Measurements from ENCODE around the gene TCF4. TPM values are rescaled to one million over a fixed set of nuclear protein-coding genes. Genes with fewer than 3 reads are reported as not detected.

Gene TCF4
- polyA plus RNA-seq, 1 of the 3 experiments (the other 2 are of a cell fraction): 39.1 TPM

DNA sequence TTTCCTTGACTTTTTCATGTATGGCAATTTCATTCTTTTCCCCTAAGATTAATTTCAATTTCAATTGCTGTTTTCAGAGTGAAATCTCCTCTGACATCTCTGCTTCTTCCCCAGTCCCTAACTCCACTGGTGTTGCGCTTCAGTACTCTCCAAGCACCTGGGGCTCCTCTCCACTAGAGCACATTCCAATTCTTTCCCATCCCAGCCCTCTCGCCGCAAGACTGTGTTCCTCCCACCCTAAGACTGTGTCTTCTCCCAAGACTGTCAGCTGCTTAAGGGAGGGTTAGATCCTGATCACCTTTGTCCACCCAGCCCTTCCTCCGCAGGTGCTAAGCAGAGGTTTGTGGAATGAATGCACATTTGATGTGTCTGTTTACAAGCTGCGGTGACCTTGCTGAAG, 373.0 kb downstream of the TCF4 start (continued):
- TF ChIP-seq USF1 (IDR thresholded peaks at IDR 0.05; ENCODE audit: borderline replicate concordance, low read depth) (no peak), MEF2A (IDR thresholded peaks at IDR 0.05; ENCODE audit: borderline replicate concordance, low read depth) (no peak), POLR2AphosphoS5 (IDR thresholded peaks at IDR 0.05; ENCODE audit: low read depth, low read length) (no peak)

GRCh38 chr18:55214534-55214933, 373.5 kb downstream of the TCF4 start:
- no peak for DNase-seq
- CTCF ChIA-PET: interaction anchor here (0.5 to 1.8 kb wide), 2 partner anchors 20 to 1806 kb away, joined by 3 to 11 read pairs; no protein-coding TSS in a partner anchor
- H3K79me2 ChIP-seq (ENCODE audit: insufficient read depth): no peaks in the 10 kb centered on the region
- H3K27me3 ChIP-seq (ENCODE audit: insufficient read depth): no peaks in the 10 kb centered on the region
- WGBS (ENCODE audit: low lambda C conversion rate): 72% methylated on average over 2 of the region's 2 CpGs
- no peak overlapping the region for H2AFZ ChIP-seq (ENCODE audit: low read depth)
- no peak overlapping the region for H3K27ac ChIP-seq (ENCODE audit: low read depth in 2 of 2, low read length in 1 of 2)
- no peaks in the 10 kb centered on the region for H4K20me1 ChIP-seq (ENCODE audit: insufficient read depth)
- H3K4me2 ChIP-seq: no peak overlapping the region
- no peaks in the 10 kb centered on the region for H3K36me3 ChIP-seq (replicated peaks in 1 of 2; ENCODE audit: control insufficient read depth in 1 of 2, insufficient read depth in 2 of 2, low read length in 1 of 2)
- no peaks in the 10 kb centered on the region; a peak in 1 of 4 replicates for H3K4me1 ChIP-seq (ENCODE audit: control insufficient read depth in 1 of 2, insufficient read depth in 2 of 2, low read depth in 1 of 2, low read length in 1 of 2)
- no peak overlapping the region for H3K9ac ChIP-seq
- no peak for TF ChIP-seq FOXJ3 (CRISPR knock-in tag; IDR thresholded peaks at IDR 0.05)
- TF ChIP-seq, protein P1, sequence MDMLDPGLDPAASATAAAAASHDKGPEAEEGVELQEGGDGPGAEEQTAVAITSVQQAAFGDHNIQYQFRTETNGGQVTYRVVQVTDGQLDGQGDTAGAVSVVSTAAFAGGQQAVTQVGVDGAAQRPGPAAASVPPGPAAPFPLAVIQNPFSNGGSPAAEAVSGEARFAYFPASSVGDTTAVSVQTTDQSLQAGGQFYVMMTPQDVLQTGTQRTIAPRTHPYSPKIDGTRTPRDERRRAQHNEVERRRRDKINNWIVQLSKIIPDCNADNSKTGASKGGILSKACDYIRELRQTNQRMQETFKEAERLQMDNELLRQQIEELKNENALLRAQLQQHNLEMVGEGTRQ (IDR thresholded peaks at IDR 0.05; ENCODE audit: borderline replicate concordance, low read depth, low read length): no peak
- TF ChIP-seq, protein P2, sequence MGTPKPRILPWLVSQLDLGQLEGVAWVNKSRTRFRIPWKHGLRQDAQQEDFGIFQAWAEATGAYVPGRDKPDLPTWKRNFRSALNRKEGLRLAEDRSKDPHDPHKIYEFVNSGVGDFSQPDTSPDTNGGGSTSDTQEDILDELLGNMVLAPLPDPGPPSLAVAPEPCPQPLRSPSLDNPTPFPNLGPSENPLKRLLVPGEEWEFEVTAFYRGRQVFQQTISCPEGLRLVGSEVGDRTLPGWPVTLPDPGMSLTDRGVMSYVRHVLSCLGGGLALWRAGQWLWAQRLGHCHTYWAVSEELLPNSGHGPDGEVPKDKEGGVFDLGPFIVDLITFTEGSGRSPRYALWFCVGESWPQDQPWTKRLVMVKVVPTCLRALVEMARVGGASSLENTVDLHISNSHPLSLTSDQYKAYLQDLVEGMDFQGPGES (IDR thresholded peaks at IDR 0.05; ENCODE audit: low read depth, low read length): no peak
- no peak for TF ChIP-seq USF1 (IDR thresholded peaks at IDR 0.05; ENCODE audit: borderline replicate concordance, low read depth)
- no peaks in the 10 kb centered on the region for H3F3A ChIP-seq (replicated peaks; ENCODE audit: insufficient read depth)
- H3K4me3 ChIP-seq (ENCODE audit: low read depth in 2 of 2, low read length in 1 of 2): no peak overlapping the region
- H3K9me2 ChIP-seq: no peaks in the 10 kb centered on the region
- no peaks in the 10 kb centered on the region for H3K9me3 ChIP-seq
- POLR2A ChIA-PET: no interaction called here

DNA sequence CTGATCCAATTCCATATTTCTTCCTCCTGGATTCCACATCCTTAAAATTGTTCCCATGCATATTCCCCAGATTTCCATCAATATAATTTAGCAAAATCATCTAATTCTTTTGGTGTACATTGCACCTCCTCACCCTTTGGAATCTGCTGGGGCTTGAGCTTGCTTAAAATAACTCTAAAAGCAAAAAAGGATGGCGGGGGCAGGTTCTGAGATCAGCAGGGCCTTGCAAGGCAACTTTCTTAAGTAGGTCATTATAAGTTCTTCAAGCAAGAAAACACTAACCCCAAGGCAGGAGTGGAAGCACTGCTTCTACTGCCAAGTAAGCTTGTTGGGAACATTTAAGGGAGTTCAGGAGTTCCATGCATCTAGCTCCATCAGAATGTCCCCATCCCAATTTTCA, 374.4 kb downstream of the TCF4 start:
- WGBS (ENCODE audit: low lambda C conversion rate): 72% methylated on average over 1 of the region's 1 CpG
- no peaks in the 10 kb centered on the region; a peak in 1 of 4 replicates for H3K4me1 ChIP-seq (ENCODE audit: control insufficient read depth in 1 of 2, insufficient read depth in 2 of 2, low read depth in 1 of 2, low read length in 1 of 2)
- H3K27ac ChIP-seq (ENCODE audit: low read depth in 2 of 2, low read length in 1 of 2): no peak overlapping the region
- DNase-seq: no peak
- H2AFZ ChIP-seq (ENCODE audit: low read depth): no peak overlapping the region
- no peaks in the 10 kb centered on the region for H3K79me2 ChIP-seq (ENCODE audit: insufficient read depth)
- H3K9ac ChIP-seq: no peak overlapping the region
- no peak overlapping the region for H3K4me2 ChIP-seq
- H3K4me3 ChIP-seq (ENCODE audit: low read depth in 2 of 2, low read length in 1 of 2): no peak overlapping the region
- no peaks in the 10 kb centered on the region for H3K36me3 ChIP-seq (replicated peaks in 1 of 2; ENCODE audit: control insufficient read depth in 1 of 2, insufficient read depth in 2 of 2, low read length in 1 of 2)
- H3K9me3 ChIP-seq: no peaks in the 10 kb centered on the region
- POLR2A ChIA-PET: no interaction called here
- H4K20me1 ChIP-seq (ENCODE audit: insufficient read depth): no peaks in the 10 kb centered on the region
- no peaks in the 10 kb centered on the region for H3F3A ChIP-seq (replicated peaks; ENCODE audit: insufficient read depth)
- H3K9me2 ChIP-seq: no peaks in the 10 kb centered on the region
- no peaks in the 10 kb centered on the region for H3K27me3 ChIP-seq (ENCODE audit: insufficient read depth)
- CTCF ChIA-PET: interaction anchor here (0.7 to 1.8 kb wide), 3 partner anchors 10 to 21 kb away, joined by 3 to 11 read pairs (median 3); no protein-coding TSS in a partner anchor
- TF ChIP-seq ELF1 (IDR thresholded peaks at IDR 0.05) (no peak), FOXJ3 (CRISPR knock-in tag; IDR thresholded peaks at IDR 0.05) (no peak), CTCF (IDR thresholded peaks at IDR 0.05) (no peak), CHD2 (IDR thresholded peaks at IDR 0.05; ENCODE audit: low read length, partially characterized antibody) (no peak), YY1 (IDR thresholded peaks at IDR 0.05; ENCODE audit: low read depth) (no peak), FOXM1 (IDR thresholded peaks at IDR 0.05; ENCODE audit: low read depth) (no peak), FOSL2 (IDR thresholded peaks at IDR 0.05; ENCODE audit: borderline replicate concordance, low read depth) (no peak), RCOR1 (IDR thresholded peaks at IDR 0.05; ENCODE audit: low read length) (no peak), NRF1 (IDR thresholded peaks at IDR 0.05; ENCODE audit: low read depth, low read length) (no peak), TAF1 (IDR thresholded peaks at IDR 0.05; ENCODE audit: borderline replicate concordance, low read depth, low read length) (no peak), MXI1 (IDR thresholded peaks at IDR 0.05; ENCODE audit: low read depth, low read length) (no peak), GATA2 (CRISPR knock-in tag; IDR thresholded peaks at IDR 0.05) (no peak)
- TF ChIP-seq, protein P2 (IDR thresholded peaks at IDR 0.05; ENCODE audit: low read depth, low read length): no peak
- TF ChIP-seq, protein P1 (IDR thresholded peaks at IDR 0.05; ENCODE audit: borderline replicate concordance, low read depth, low read length): no peak
